Neural crest cell (in vitro differentiated cells): ENCODE data around the gene ADAMTS17. TPM values are rescaled to one million over a fixed set of nuclear protein-coding genes. Genes with fewer than 3 reads are reported as not detected.

ENCODE experiments used
- DNase-seq: peaks from one replicate; pipeline ENCODE4 v3.0.0; 2021; ENCODE audit warnings: low read depth, mixed read lengths, low spot score
- H3K27ac Mint-ChIP-seq: one replicate; pipeline ENCODE4 v1.8.0; 2021; ENCODE audit warnings: mild to moderate bottlenecking, mixed read lengths; ENCODE audit not compliant: unreplicated experiment
- H3K27me3 Mint-ChIP-seq: 2 replicates; pipeline ENCODE4 v1.8.0; 2021; ENCODE audit warnings: low read depth, mild to moderate bottlenecking, mixed read lengths
- H3K36me3 Mint-ChIP-seq: 2 replicates; pipeline ENCODE4 v1.8.0; 2021; ENCODE audit warnings: low read depth, mild to moderate bottlenecking, mixed read lengths
- H3K4me1 Mint-ChIP-seq: 2 replicates; pipeline ENCODE4 v1.8.0; 2021; ENCODE audit warnings: mixed read lengths
- H3K4me3 Mint-ChIP-seq: one replicate; pipeline ENCODE4 v1.8.0; 2021; ENCODE audit warnings: mild to moderate bottlenecking, mixed read lengths
- H3K9me3 Mint-ChIP-seq: 2 replicates; pipeline ENCODE4 v1.8.0; 2021; ENCODE audit warnings: mixed read lengths
- total RNA-seq: library from RNA; stranded (reverse); gene quantifications from 2 replicates; pipeline ENCODE4 v1.2.1, GENCODE V29; 2021
- TF ChIP-seq, protein P1 (sequence below): fragments of 200-600 bp; sonication (generic); conservative IDR thresholded peaks from 2 replicates; pipeline ENCODE4 v1.5.0; 2021; ENCODE audit warnings: antibody characterized with exemption, mild to moderate bottlenecking

The ADAMTS17 gene
- total RNA-seq, 1 donor from 2014 or later, result 2.3 TPM

GRCh38 chr15:100298257-100298656 is 43.5 kb downstream of the ADAMTS17 start:
- H3K27me3 Mint-ChIP-seq, result no peaks in the 10 kb centered on the region
- H3K27ac Mint-ChIP-seq, result no peak overlapping the region
- no peak overlapping the region for H3K4me3 Mint-ChIP-seq
- no peaks in the 10 kb centered on the region for H3K4me1 Mint-ChIP-seq
- TF ChIP-seq, protein P1, sequence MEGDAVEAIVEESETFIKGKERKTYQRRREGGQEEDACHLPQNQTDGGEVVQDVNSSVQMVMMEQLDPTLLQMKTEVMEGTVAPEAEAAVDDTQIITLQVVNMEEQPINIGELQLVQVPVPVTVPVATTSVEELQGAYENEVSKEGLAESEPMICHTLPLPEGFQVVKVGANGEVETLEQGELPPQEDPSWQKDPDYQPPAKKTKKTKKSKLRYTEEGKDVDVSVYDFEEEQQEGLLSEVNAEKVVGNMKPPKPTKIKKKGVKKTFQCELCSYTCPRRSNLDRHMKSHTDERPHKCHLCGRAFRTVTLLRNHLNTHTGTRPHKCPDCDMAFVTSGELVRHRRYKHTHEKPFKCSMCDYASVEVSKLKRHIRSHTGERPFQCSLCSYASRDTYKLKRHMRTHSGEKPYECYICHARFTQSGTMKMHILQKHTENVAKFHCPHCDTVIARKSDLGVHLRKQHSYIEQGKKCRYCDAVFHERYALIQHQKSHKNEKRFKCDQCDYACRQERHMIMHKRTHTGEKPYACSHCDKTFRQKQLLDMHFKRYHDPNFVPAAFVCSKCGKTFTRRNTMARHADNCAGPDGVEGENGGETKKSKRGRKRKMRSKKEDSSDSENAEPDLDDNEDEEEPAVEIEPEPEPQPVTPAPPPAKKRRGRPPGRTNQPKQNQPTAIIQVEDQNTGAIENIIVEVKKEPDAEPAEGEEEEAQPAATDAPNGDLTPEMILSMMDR, result no peak
- peaks cover 7% of the 10 kb centered on the region for H3K36me3 Mint-ChIP-seq
- peaks cover 14% of the 10 kb centered on the region for H3K9me3 Mint-ChIP-seq
- DNase-seq, result no peak

GRCh38 chr15:100297812-100298211 is 44.0 kb downstream of the ADAMTS17 start:
- H3K4me1 Mint-ChIP-seq, result no peaks in the 10 kb centered on the region
- peak overlapping the region; percentile 36 for H3K27ac Mint-ChIP-seq
- peaks cover 7% of the 10 kb centered on the region for H3K36me3 Mint-ChIP-seq
- no peaks in the 10 kb centered on the region for H3K27me3 Mint-ChIP-seq
- no peak for DNase-seq
- TF ChIP-seq, protein P1, result no peak
- no peak overlapping the region for H3K4me3 Mint-ChIP-seq
- peaks cover 14% of the 10 kb centered on the region for H3K9me3 Mint-ChIP-seq

DNA sequence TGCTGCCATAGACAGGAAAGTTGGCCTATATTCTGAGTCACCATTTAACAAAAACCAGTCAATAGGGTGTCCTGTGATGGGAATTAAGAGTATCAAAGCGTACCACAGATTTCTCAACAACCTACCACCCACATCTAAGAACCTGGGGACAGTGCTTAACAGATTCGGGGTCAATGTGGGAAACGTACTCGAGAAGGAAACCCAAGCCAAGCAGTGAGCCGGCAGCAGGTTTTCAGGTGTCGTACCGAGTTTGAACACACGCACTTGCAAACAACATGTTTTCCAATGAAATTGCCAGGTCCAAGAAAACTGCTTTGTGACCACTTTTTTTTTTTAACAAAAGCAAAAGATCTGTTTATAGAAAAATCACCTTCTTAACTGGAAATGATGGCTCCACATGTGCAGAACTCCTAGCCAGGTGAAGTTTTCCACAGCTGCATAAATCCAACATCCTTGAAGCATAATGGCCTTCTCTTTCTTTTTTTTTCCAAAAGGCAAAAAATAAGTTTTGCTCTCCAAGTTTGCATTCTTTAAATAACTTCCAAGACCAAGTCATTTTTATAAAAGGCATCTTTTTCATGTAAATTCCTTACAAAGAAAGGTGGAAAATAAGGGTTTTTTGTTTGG is 45.7 kb downstream of the ADAMTS17 start:
- H3K36me3 Mint-ChIP-seq, result peaks cover 7% of the 10 kb centered on the region
- H3K27ac Mint-ChIP-seq, result no peak overlapping the region
- H3K4me3 Mint-ChIP-seq, result no peak overlapping the region
- no peak for DNase-seq
- no peaks in the 10 kb centered on the region for H3K27me3 Mint-ChIP-seq
- no peaks in the 10 kb centered on the region for H3K4me1 Mint-ChIP-seq
- H3K9me3 Mint-ChIP-seq, result peaks cover 18% of the 10 kb centered on the region
- TF ChIP-seq, protein P1, result no peak

DNA sequence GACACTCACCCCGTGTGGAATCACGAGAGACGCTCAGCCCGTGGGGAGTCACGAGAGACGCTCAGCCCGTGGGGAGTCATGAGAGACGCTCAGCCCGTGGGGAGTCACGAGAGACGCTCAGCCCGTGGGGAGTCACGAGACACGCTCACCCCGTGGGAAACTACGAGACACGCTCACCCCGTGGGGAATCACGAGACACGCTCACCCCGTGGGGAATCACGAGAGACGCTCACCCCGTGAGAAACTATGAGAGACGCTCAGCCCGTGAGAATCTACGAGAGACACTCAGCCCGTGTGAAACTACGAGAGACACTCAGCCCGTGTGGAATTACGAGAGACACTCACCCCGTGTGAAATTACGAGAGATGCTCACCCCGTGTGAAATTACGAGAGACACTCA is 49.8 kb downstream of the ADAMTS17 start:
- Mint-ChIP-seq H3K4me1 (no peaks in the 10 kb centered on the region), H3K36me3 (peaks cover 6% of the 10 kb centered on the region), H3K27ac (no peak overlapping the region), H3K9me3 (peaks cover 15% of the 10 kb centered on the region), H3K4me3 (no peak overlapping the region), H3K27me3 (no peaks in the 10 kb centered on the region)
- TF ChIP-seq, protein P1, result no peak
- no peak for DNase-seq

GRCh38 chr15:100291106-100291505 is 50.7 kb downstream of the ADAMTS17 start:
- TF ChIP-seq, protein P1, result no peak
- H3K9me3 Mint-ChIP-seq, result peaks cover 15% of the 10 kb centered on the region
- no peaks in the 10 kb centered on the region for H3K27me3 Mint-ChIP-seq
- H3K27ac Mint-ChIP-seq, result no peak overlapping the region
- peaks cover 6% of the 10 kb centered on the region for H3K36me3 Mint-ChIP-seq
- H3K4me3 Mint-ChIP-seq, result no peak overlapping the region
- no peaks in the 10 kb centered on the region for H3K4me1 Mint-ChIP-seq
- no peak for DNase-seq
